Breast epithelium (tissue), 4 donors: Measurements from ENCODE around the gene RPIA. TPM values are rescaled to one million over a fixed set of nuclear protein-coding genes. Genes with fewer than 3 reads are reported as not detected.

Experiments used
- DNase-seq, 2 donors: peaks; one replicate each; pipeline ENCODE4 v3.0.0-alpha.2; 2019; ENCODE audit warnings: low spot score in 2 of 2
- H3K27ac ChIP-seq, 2 donors: fragments of 200-600 bp; sonication (generic) in 1 of 2; one replicate each; pipeline ENCODE4 v1.5.1; 2016 to 2019; ENCODE audit warnings: mild to moderate bottlenecking in 1 of 2
- H3K27me3 ChIP-seq, 2 donors: fragments of 200-600 bp; sonication (generic) in 1 of 2; one replicate each; pipeline versions ENCODE4 v1.5.1 to v1.6.0; 2017 to 2019; ENCODE audit warnings: control low read depth in 1 of 2, mild to moderate bottlenecking in 1 of 2
- H3K36me3 ChIP-seq: fragments of 200-600 bp; one replicate; pipeline ENCODE4 v1.5.1; 2019
- H3K4me1 ChIP-seq, 2 donors: fragments of 200-600 bp; sonication (generic); one replicate each; pipeline ENCODE4 v1.5.1; 2016 to 2019; ENCODE audit warnings: control low read depth in 1 of 2
- H3K4me3 ChIP-seq, 3 donors: fragments of 200-600 bp; sonication (generic); 1 replicate in 2 of 3; 2 replicates in 1 of 3; pipeline ENCODE4 v1.5.1; 2016 to 2019; ENCODE audit warnings: mild to moderate bottlenecking in 3 of 3, moderate library complexity in 2 of 3
- H3K9me3 ChIP-seq, 2 donors: fragments of 200-600 bp; sonication (generic) in 1 of 2; one replicate each; pipeline ENCODE4 v1.5.1; 2016 to 2019; ENCODE audit warnings: control low read depth in 1 of 2
- POLR2A ChIP-seq: fragments of 450-650 bp; IDR thresholded peaks from one replicate; pipeline ENCODE4 v1.6.1; 2016; ENCODE audit warnings: antibody characterized with exemption, mild to moderate bottlenecking, moderate library complexity
- POLR2AphosphoS5 ChIP-seq, 3 donors: sonication (generic); formaldehyde crosslinking; IDR thresholded peaks; one replicate each; pipeline ENCODE4 v1.6.1; 2017; ENCODE audit warnings: antibody characterized with exemption in 3 of 3
- intact Hi-C: fragments of 100-400 bp; cut with DNase I; formaldehyde crosslinking; loops from one replicate; pipeline ENCODE4 v1.15.1; 2023; ENCODE audit warnings: low total_unique reads
- total RNA-seq, 3 donors: library from RNA; depleted of rRNA; stranded (reverse); fragments of >200 nt; gene quantifications; one replicate each; pipeline ENCODE4 v1.1.0, GENCODE V29; 2016
- TF ChIP-seq, protein P1 (sequence below), 3 donors: fragments of 450-650 bp; IDR thresholded peaks; one replicate each; pipeline ENCODE4 v1.5.1; 2016 to 2017; ENCODE audit warnings: antibody characterized with exemption in 3 of 3, mild to moderate bottlenecking in 3 of 3, moderate library complexity in 3 of 3

RPIA gene
- total RNA-seq, 3 donors from 2014 or later = 9.9 to 15.4 (median 10.4) TPM

DNA sequence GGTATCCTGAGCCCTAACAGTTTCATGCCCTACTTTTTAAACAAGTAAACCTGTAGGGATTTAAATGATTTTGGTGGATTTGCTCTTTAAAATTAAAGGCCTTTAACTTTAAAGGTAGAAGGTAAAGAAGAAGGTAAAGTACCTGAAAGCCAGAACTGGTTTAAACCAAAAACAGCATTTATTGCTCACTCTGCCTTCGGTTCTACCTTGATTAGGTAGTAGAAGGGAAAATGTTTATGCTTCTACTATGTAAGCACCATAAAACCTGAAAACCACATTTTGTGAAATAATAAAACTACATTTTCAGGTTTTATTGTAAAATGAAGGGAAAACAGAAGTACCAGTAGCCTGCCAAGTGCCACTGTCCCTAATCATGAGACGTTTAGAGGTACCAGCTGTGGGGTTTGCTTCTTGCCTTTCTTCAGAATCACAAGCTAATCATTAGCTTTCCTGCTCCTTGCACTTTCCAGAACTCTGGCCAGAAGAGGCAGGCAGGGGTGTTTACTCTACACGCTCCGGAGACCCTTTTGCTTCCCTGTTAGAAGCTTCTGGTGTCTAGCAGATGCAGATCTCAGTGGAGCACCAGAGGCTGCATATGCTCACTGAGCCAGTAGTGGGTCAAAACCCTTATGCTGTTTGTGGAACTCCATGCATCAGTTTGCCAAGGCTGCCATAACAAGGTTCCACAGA, 33.3 kb downstream of the RPIA start:
- no peaks in the 10 kb centered on the region for H3K9me3 ChIP-seq
- no peaks in the 10 kb centered on the region for H3K4me1 ChIP-seq
- intact Hi-C loops = no loop called here
- no peak overlapping the region for H3K4me3 ChIP-seq
- no peak for DNase-seq
- H3K36me3 ChIP-seq = no peaks in the 10 kb centered on the region
- no peaks in the 10 kb centered on the region for H3K27me3 ChIP-seq
- TF ChIP-seq POLR2AphosphoS5 (IDR thresholded peaks at IDR 0.05) = no peak
- TF ChIP-seq POLR2A = no peak
- TF ChIP-seq, protein P1, sequence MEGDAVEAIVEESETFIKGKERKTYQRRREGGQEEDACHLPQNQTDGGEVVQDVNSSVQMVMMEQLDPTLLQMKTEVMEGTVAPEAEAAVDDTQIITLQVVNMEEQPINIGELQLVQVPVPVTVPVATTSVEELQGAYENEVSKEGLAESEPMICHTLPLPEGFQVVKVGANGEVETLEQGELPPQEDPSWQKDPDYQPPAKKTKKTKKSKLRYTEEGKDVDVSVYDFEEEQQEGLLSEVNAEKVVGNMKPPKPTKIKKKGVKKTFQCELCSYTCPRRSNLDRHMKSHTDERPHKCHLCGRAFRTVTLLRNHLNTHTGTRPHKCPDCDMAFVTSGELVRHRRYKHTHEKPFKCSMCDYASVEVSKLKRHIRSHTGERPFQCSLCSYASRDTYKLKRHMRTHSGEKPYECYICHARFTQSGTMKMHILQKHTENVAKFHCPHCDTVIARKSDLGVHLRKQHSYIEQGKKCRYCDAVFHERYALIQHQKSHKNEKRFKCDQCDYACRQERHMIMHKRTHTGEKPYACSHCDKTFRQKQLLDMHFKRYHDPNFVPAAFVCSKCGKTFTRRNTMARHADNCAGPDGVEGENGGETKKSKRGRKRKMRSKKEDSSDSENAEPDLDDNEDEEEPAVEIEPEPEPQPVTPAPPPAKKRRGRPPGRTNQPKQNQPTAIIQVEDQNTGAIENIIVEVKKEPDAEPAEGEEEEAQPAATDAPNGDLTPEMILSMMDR (IDR thresholded peaks at IDR 0.05) = no peak
- no peak overlapping the region for H3K27ac ChIP-seq

DNA sequence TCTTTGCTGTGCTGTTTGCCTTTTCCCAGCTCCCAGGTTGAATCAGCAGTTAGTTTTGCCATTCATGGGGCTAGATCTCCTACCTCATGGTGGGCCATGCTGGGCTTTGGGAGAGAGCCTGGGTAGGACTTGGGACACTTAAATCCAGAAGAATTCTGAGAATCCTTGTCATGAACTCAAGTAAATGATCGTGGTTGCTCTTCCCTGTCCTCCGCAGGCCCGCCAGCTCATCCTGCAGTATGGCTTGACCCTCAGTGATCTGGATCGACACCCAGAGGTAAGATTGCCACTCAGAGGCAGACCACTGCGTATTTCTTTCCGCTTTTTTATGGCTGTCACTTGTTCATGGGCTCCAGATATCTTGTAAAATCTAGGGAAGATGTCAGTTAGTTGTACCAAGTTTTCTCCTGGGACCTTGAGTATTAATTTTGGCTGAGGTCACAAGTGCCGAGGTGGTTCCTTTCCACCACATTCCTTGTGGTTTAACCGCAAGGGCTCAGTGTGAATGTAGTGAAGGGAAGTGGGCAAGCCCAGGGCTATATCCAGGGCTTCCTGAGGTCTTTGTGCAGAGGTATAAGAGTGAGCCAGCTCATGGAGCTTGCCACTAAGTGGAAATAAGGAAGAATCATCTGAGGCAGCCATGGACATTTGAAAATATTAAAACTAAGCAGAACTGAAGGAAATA, 37.7 kb downstream of the RPIA start:
- Histone ChIP-seq H3K27me3 (no peaks in the 10 kb centered on the region), H3K36me3 (no peaks in the 10 kb centered on the region), H3K9me3 (no peaks in the 10 kb centered on the region), H3K4me1 (no peaks in the 10 kb centered on the region), H3K4me3 (no peak overlapping the region), H3K27ac (no peak overlapping the region)
- DNase-seq = no peak
- intact Hi-C loops = no loop called here
- TF ChIP-seq POLR2AphosphoS5 (IDR thresholded peaks at IDR 0.05) (no peak), POLR2A (no peak)
- TF ChIP-seq, protein P1 (IDR thresholded peaks at IDR 0.05) = no peak

DNA sequence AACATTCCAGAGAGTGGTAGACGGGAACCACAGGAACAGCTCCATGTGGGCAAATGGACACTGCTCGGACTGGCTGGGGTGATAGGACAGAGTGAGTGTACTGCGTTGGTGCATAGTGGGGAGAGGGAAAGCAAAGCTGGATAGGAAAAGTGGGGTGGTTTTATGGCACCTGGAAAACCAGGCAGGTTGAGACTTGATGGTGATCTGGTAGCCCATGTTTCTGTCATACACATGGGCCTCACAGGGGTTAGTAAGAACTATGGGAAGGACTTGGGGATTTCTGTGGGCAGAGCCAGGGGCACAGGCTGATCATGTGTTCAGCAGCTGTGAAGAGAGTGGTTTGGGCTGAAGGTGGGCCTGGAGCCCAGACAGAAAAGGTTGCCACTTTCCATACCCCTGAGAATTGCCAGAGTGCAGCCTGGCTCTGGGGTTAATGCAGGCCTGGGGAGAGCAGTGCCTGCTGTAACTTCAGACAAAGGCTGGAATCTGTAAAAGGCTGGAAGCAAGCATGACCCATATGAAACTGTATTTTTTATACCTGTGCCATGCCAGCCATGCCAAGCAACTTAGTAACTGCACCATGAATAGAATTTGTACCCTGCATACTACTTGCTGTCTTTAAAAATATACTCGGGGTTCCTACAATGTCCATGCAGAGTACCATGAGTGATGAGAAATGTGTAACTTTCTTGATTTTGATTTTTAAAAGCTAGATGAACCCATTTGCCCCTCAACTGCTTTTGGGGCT, 41.9 kb downstream of the RPIA start:
- TF ChIP-seq POLR2A (no peak), POLR2AphosphoS5 (IDR thresholded peaks at IDR 0.05) (no peak)
- TF ChIP-seq, protein P1 (IDR thresholded peaks at IDR 0.05) = no peak
- H3K9me3 ChIP-seq = no peaks in the 10 kb centered on the region
- no peaks in the 10 kb centered on the region for H3K27me3 ChIP-seq
- H3K4me3 ChIP-seq = no peak overlapping the region
- no peaks in the 10 kb centered on the region for H3K4me1 ChIP-seq
- no peaks in the 10 kb centered on the region for H3K36me3 ChIP-seq
- intact Hi-C loops = no loop called here
- H3K27ac ChIP-seq = no peak overlapping the region
- no peak for DNase-seq

DNA sequence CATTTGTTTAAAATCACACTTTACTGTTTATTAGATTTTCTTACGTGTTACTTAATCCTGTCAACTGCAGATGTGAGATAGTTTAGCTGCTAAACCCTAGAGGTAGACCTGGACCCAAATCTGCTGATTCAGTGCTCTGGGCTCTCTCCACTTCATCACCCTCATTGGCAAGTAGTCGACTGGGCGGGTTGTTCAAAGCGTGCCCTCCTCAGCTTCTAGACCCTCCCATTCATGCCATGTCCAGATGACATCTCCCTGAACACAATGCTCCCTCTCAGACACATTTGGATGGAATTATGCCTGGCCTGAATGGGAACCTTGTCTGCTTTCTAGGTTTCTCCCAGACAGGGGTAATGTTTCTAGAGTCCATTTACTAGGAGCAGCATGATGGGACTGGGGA, 43.7 kb downstream of the RPIA start:
- no peaks in the 10 kb centered on the region for H3K36me3 ChIP-seq

More for the DNA sequence above, 43.7 kb downstream of the RPIA start:
- H3K27me3 ChIP-seq = no peaks in the 10 kb centered on the region
- no peak overlapping the region for H3K4me3 ChIP-seq
- intact Hi-C loops = no loop called here
- TF ChIP-seq POLR2AphosphoS5 (IDR thresholded peaks at IDR 0.05) (no peak), POLR2A (no peak)
- TF ChIP-seq, protein P1 (IDR thresholded peaks at IDR 0.05) = no peak
- no peak for DNase-seq
- H3K9me3 ChIP-seq = no peaks in the 10 kb centered on the region
- no peak overlapping the region for H3K27ac ChIP-seq
- no peaks in the 10 kb centered on the region for H3K4me1 ChIP-seq
